Endothelial cell of umbilical vein (primary cell): ENCODE measurements around the gene TWF2. TPM values are rescaled to one million over a fixed set of nuclear protein-coding genes. Genes with fewer than 3 reads are reported as not detected.
A peak's percentile ranks its signal among the peaks of the same experiment; 100 is the strongest.

ENCODE experiments used
- BruUV-seq: library from RNA; stranded (reverse); fragments of 400-500 nt; replicated peaks from 2 replicates; lab custom pipeline; 2021; lab: Mats Ljungman, UMichigan
- CTCF ChIA-PET: fragments of 300-600, 350-600 bp; sonication (Branson Sonifier 250); formaldehyde crosslinking; loops from one replicate; lab custom pipeline; 2021; ENCODE audit warnings: antibody characterized with exemption, inconsistent platforms; lab: Charles Lee
- POLR2A ChIA-PET: fragments of 300-600, 350-600 bp; sonication (Branson Sonifier 250); formaldehyde crosslinking; loops from one replicate; lab custom pipeline; 2021; ENCODE audit warnings: antibody characterized with exemption, inconsistent platforms; lab: Charles Lee
- DNase-seq: peaks from one replicate; pipeline ENCODE4 v3.0.0-alpha.2; 2011; ENCODE audit warnings: low read depth, low spot score
- FAIRE-seq: peaks from 2 replicates; lab custom pipeline; 2011; peaks lifted over from hg19 to GRCh38; lab: Jason Lieb, UNC
- H2AFZ ChIP-seq: 2 replicates; pipeline ENCODE4 v1.6.0; 2012; ENCODE audit warnings: low read depth, low read length, control low read depth, inconsistent platforms
- H3K27ac ChIP-seq: 2 replicates; pipeline ENCODE4 v1.5.1; 2011; ENCODE audit warnings: low read depth, mild to moderate bottlenecking, control low read depth, low read length, moderate library complexity; ENCODE audit not compliant: insufficient read depth
- H3K27me3 ChIP-seq, 2 experiments: 2 replicates each; pipeline versions ENCODE4 v1.6.0 to v1.6.1; 2011; ENCODE audit warnings: low read length in 2 of 2, mixed read lengths in 1 of 2; ENCODE audit not compliant: control insufficient read depth in 2 of 2, insufficient read depth in 2 of 2
- H3K36me3 ChIP-seq, 2 experiments: 2 replicates in 1 of 2; 3 replicates in 1 of 2; pipeline ENCODE4 v1.5.1; 2011; ENCODE audit warnings: low read length in 2 of 2, mild to moderate bottlenecking in 1 of 2, moderate library complexity in 1 of 2; ENCODE audit not compliant: control insufficient read depth in 2 of 2, insufficient read depth in 2 of 2; ENCODE audit errors: extremely low read depth in 1 of 2
- H3K4me1 ChIP-seq: 3 replicates; pipeline ENCODE4 v1.5.1; 2011; ENCODE audit warnings: mild to moderate bottlenecking, low read length; ENCODE audit not compliant: control insufficient read depth, insufficient read depth; ENCODE audit errors: extremely low read depth
- H3K4me2 ChIP-seq: 2 replicates; pipeline ENCODE4 v1.6.1; 2011; ENCODE audit warnings: low read length, control low read depth, mixed read lengths; ENCODE audit not compliant: insufficient read depth
- H3K4me3 ChIP-seq, 3 experiments: fragments of 200-600 bp in 1 of 3; sonication (generic), shearing (Covaris generic) in 1 of 3; replicated peaks in 1 of 3; 2 replicates each; pipeline ENCODE4 v1.5.1; 2011 to 2016; ENCODE audit warnings: control low read depth in 3 of 3, low read length in 3 of 3, mild to moderate bottlenecking in 2 of 3, inconsistent platforms in 1 of 3, low read depth in 1 of 3, moderate library complexity in 1 of 3; ENCODE audit not compliant: insufficient read depth in 1 of 3
- H3K79me2 ChIP-seq: 2 replicates; pipeline ENCODE4 v1.6.0; 2012; ENCODE audit warnings: low read length, inconsistent platforms; ENCODE audit not compliant: control insufficient read depth, insufficient read depth
- H3K9ac ChIP-seq: replicated peaks from 2 replicates; pipeline ENCODE3; 2011; ENCODE audit warnings: low read length, control low read depth; ENCODE audit not compliant: insufficient read depth; ENCODE audit errors: extremely low read depth
- H3K9me1 ChIP-seq: replicated peaks from 3 replicates; pipeline ENCODE4 v1.6.0; 2011; ENCODE audit warnings: mild to moderate bottlenecking, low read length; ENCODE audit not compliant: control insufficient read depth, insufficient read depth; ENCODE audit errors: extremely low read depth
- H3K9me3 ChIP-seq: replicated peaks from 2 replicates; pipeline ENCODE4 v1.5.1; 2012; ENCODE audit warnings: low read length, inconsistent platforms; ENCODE audit not compliant: control insufficient read depth, insufficient read depth
- H4K20me1 ChIP-seq: replicated peaks from 2 replicates; pipeline ENCODE3; 2011; ENCODE audit warnings: mild to moderate bottlenecking, low read length; ENCODE audit not compliant: control insufficient read depth, insufficient read depth; ENCODE audit errors: extremely low read depth
- EZH2 ChIP-seq: IDR thresholded peaks from 2 replicates; pipeline ENCODE4 v1.6.1; 2012; ENCODE audit warnings: borderline replicate concordance, low read depth, mild to moderate bottlenecking, moderate library complexity, low read length, inconsistent platforms; ENCODE audit not compliant: severe bottlenecking
- FOS ChIP-seq: IDR thresholded peaks from 2 replicates; pipeline ENCODE4 v1.6.1; 2011; ENCODE audit warnings: mild to moderate bottlenecking, low read length, moderate library complexity, borderline replicate concordance; ENCODE audit not compliant: insufficient read depth
- GATA2 ChIP-seq: IDR thresholded peaks from 2 replicates; pipeline ENCODE4 v1.7.0; 2011; ENCODE audit warnings: low read depth, mild to moderate bottlenecking, moderate library complexity, mixed read lengths, low read length; ENCODE audit not compliant: insufficient read length, insufficient read depth
- JUN ChIP-seq: IDR thresholded peaks from 2 replicates; pipeline ENCODE4 v1.6.1; 2011; ENCODE audit warnings: borderline replicate concordance, low read depth; ENCODE audit not compliant: insufficient read length, insufficient read depth
- MAX ChIP-seq: IDR thresholded peaks from 2 replicates; pipeline ENCODE4 v1.6.1; 2011; ENCODE audit not compliant: insufficient read depth, insufficient read length
- MYC ChIP-seq: IDR thresholded peaks from one replicate; pipeline ENCODE4 v1.6.1; 2011; ENCODE audit warnings: mild to moderate bottlenecking, low read depth, low read length
- POLR2A ChIP-seq: IDR thresholded peaks from 2 replicates; pipeline ENCODE4 v1.6.1; 2012; ENCODE audit warnings: low read depth, mild to moderate bottlenecking, control low read depth, low read length
- POLR2AphosphoS5 ChIP-seq: IDR thresholded peaks from 2 replicates; pipeline ENCODE4 v1.6.1; 2012; ENCODE audit warnings: low read depth, mild to moderate bottlenecking, control low read depth, low read length, moderate library complexity; ENCODE audit not compliant: insufficient read depth
- dilution Hi-C: fragments of 300-500 bp; cut with MboI; formaldehyde crosslinking; loops from one replicate; pipeline ENCODE4 v1.15.0; 2019; ENCODE audit warnings: low sequenced_read_pairs; ENCODE audit not compliant: extremely low pct_ligation_motif_present
- intact Hi-C: fragments of 100-400 bp; cut with micrococcal nuclease; formaldehyde crosslinking; loops from one replicate; pipeline ENCODE4 v1.10.0; 2022
- polyA plus RNA-seq, 4 experiments: library from polyadenylated mRNA; depleted of rRNA in 3 of 4; stranded (reverse) in 3 of 4; unstranded in 1 of 4; fragments of >200 nt; gene quantifications; 2 replicates each; pipeline versions ENCODE4 v1.2.1 to v1.2.3, GENCODE V29; 2011 to 2012; ENCODE audit warnings: missing spikeins in 1 of 4
- total RNA-seq: library from RNA; stranded (reverse); gene quantifications from 2 replicates; pipeline ENCODE4 v1.2.3, GENCODE V29; 2021
- TF ChIP-seq, protein P1 (sequence below), 2 donors: IDR thresholded peaks; 1 replicate in 1 of 2; 2 replicates in 1 of 2; pipeline ENCODE4 v1.5.1; 2011; ENCODE audit warnings: low read length in 2 of 2, mild to moderate bottlenecking in 2 of 2, moderate library complexity in 2 of 2, control low read depth in 1 of 2, inconsistent platforms in 1 of 2, low read depth in 1 of 2; ENCODE audit not compliant: insufficient read depth in 1 of 2; ENCODE audit errors: extremely low read depth in 1 of 2

The TWF2 gene
- total and polyA plus RNA-seq, 2 donors (not counting 3 experiments of a cell fraction or from before 2014, with no cell fraction given): 82.9 to 134 TPM

DNA sequence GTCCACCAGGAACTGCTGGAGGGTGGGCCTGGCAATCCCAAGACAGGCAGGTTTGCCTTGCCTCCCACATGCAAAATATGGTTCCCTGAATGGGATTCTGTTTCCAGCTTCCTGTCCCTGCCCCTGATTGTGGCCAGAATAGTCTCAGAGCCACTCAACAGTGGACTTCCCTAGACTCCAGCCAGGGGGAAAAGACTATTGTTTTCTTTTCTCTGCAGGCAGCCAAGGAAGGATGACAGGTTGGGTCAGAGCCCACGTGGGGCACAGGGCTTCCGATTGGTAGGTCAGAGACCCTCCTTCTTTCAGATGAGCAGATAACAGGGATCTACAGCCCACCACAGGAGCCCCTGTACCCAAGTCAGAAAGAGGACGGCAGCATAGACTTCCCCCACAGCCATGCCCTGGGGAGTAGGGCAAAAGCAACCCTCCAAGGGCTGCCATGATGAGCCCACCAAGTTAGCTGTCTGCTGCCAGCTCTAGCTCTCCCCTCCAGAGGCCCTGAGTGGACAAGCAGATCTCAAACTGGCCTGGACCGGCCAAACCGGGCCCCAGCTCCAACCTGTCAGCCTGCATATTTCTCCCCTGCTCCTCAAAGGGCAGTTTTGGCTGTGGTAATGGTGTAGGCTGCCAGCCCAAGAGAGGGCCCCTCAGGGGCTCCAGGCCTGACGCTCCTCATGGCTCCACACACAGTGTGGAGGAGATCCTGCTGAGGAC is 19.9 kb downstream of the TWF2 start:
- Histone ChIP-seq H3K27ac (peak overlapping the region; percentile 97), H4K20me1 (no peaks in the 10 kb centered on the region), H3K79me2 (no peaks in the 10 kb centered on the region), H3K27me3 (no peaks in the 10 kb centered on the region), H3K9me1 (no peaks in the 10 kb centered on the region), H3K4me2 (peak overlapping the region; percentile 32), H3K4me3 (no peak overlapping the region), H3K9ac (no peak overlapping the region), H3K9me3 (no peaks in the 10 kb centered on the region), H3K36me3 (peaks cover 5 to 13% of the 10 kb centered on the region in 2 experiments), H3K4me1 (peaks cover 32% of the 10 kb centered on the region), H2AFZ (peak overlapping the region; percentile 6)
- intact Hi-C loops (loop anchor here (5.0 kb wide), 1 partner anchor 217 kb away; no protein-coding TSS in a partner anchor), dilution Hi-C loops (no loop called here)
- peak; percentile 56 for TF ChIP-seq MAX
- TF ChIP-seq POLR2A: peak; percentile 25
- peak; percentile 34 for TF ChIP-seq POLR2AphosphoS5
- no peak for TF ChIP-seq EZH2
- peak; percentile 90 for TF ChIP-seq GATA2
- TF ChIP-seq FOS: no peak
- CTCF ChIA-PET: interaction anchor here (0.6 to 9.7 kb wide), 20 partner anchors 9 to 228 kb away, joined by 3 to 133 read pairs (median 7); partner anchors contain the start of genes PPM1M, TWF2 and WDR82
- DNase-seq (peak; percentile 56), FAIRE-seq (peak; percentile 99)
- POLR2A ChIA-PET: interaction anchor here (0.9 kb wide), 1 partner anchor 18 kb away, joined by 3 read pairs; no protein-coding TSS in a partner anchor
- no TSS peak for BruUV-seq

- peaks cover 5 to 17% of the 10 kb centered on the region in 2 experiments for H3K36me3 ChIP-seq
- DNase-seq (no peak), FAIRE-seq (no peak)
- H3K9me3 ChIP-seq: no peaks in the 10 kb centered on the region
- ChIA-PET POLR2A (interaction anchor here (0.9 to 1.9 kb wide), 2 partner anchors 19 to 59 kb away, joined by 3 to 8 read pairs; partner anchors contain the start of gene WDR82), CTCF (interaction anchor here (0.6 to 9.7 kb wide), 10 partner anchors 14 to 229 kb away, joined by 3 to 133 read pairs (median 4); partner anchors contain the start of genes PPM1M and TWF2)
- no peaks in the 10 kb centered on the region for H3K27me3 ChIP-seq
- dilution Hi-C loops: no loop called here
- peak overlapping the region; percentile 97 for H3K27ac ChIP-seq
- H3K9ac ChIP-seq: no peak overlapping the region
- no peak overlapping the region for H2AFZ ChIP-seq
- peak overlapping the region; percentile 32 for H3K4me2 ChIP-seq
- H3K9me1 ChIP-seq: no peaks in the 10 kb centered on the region
- peaks cover 32% of the 10 kb centered on the region for H3K4me1 ChIP-seq
- no peaks in the 10 kb centered on the region for H3K79me2 ChIP-seq
- H3K4me3 ChIP-seq: no peak overlapping the region
- intact Hi-C loops: loop anchor here (5.0 kb wide), 1 partner anchor 216 kb away; no protein-coding TSS in a partner anchor
- H4K20me1 ChIP-seq: no peaks in the 10 kb centered on the region
- BruUV-seq: no TSS peak
- no peak for TF ChIP-seq MYC
- TF ChIP-seq, protein P1, sequence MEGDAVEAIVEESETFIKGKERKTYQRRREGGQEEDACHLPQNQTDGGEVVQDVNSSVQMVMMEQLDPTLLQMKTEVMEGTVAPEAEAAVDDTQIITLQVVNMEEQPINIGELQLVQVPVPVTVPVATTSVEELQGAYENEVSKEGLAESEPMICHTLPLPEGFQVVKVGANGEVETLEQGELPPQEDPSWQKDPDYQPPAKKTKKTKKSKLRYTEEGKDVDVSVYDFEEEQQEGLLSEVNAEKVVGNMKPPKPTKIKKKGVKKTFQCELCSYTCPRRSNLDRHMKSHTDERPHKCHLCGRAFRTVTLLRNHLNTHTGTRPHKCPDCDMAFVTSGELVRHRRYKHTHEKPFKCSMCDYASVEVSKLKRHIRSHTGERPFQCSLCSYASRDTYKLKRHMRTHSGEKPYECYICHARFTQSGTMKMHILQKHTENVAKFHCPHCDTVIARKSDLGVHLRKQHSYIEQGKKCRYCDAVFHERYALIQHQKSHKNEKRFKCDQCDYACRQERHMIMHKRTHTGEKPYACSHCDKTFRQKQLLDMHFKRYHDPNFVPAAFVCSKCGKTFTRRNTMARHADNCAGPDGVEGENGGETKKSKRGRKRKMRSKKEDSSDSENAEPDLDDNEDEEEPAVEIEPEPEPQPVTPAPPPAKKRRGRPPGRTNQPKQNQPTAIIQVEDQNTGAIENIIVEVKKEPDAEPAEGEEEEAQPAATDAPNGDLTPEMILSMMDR (IDR thresholded peaks at IDR 0.05; ENCODE audit: extremely low read depth in 1 of 2, insufficient read depth in 1 of 2, low read depth in 1 of 2, low read length in 2 of 2): no peak
- no peak for TF ChIP-seq EZH2
- no peak for TF ChIP-seq MAX
- no peak for TF ChIP-seq POLR2A
- no peak for TF ChIP-seq JUN
- TF ChIP-seq GATA2: no peak
- TF ChIP-seq POLR2AphosphoS5: no peak
- TF ChIP-seq FOS: no peak
These were observed 20.5 kb downstream of the TWF2 start for GRCh38 chr3:52218454-52218853.
